B cell (primary cell): Measurements from ENCODE around the gene CXCL12. TPM values are rescaled to one million over a fixed set of nuclear protein-coding genes. Genes with fewer than 3 reads are reported as not detected.

Source experiments
- ATAC-seq: fragments of 200-7000 bp; cut with Tn5 transposase; one replicate; pipeline ENCODE4 v1.10.0; 2021; ENCODE audit warnings: low read depth, mild to moderate bottlenecking, moderate number of reproducible peaks, moderate library complexity
- CTCF ChIA-PET: fragments of 350-600 bp; sonication (Branson Sonifier 250); formaldehyde crosslinking; loops from one replicate; lab custom pipeline; 2021; ENCODE audit warnings: antibody characterized with exemption, inconsistent platforms; lab: Charles Lee
- POLR2A ChIA-PET: fragments of 350-600 bp; sonication (Branson Sonifier 250); formaldehyde crosslinking; loops from one replicate; lab custom pipeline; 2021; ENCODE audit warnings: antibody characterized with exemption; lab: Charles Lee
- DNase-seq: peaks from one replicate; pipeline ENCODE4 v3.0.0; 2013
- H2AFZ ChIP-seq: 2 replicates; pipeline ENCODE4 v1.6.1; 2012; ENCODE audit warnings: mild to moderate bottlenecking, low read depth, low read length; ENCODE audit not compliant: insufficient read depth, poor library complexity, severe bottlenecking
- H3K27ac ChIP-seq, 2 donors: 1 replicate in 1 of 2; 2 replicates in 1 of 2; pipeline ENCODE4 v1.5.1; 2012 to 2013; ENCODE audit warnings: low read length in 2 of 2, mild to moderate bottlenecking in 2 of 2, moderate library complexity in 1 of 2
- H3K27me3 ChIP-seq, 4 experiments: fragments of 200-600 bp in 1 of 4; sonication (generic) in 1 of 4; replicated peaks in 1 of 4; 1 replicate in 2 of 4; 2 replicates in 2 of 4; pipeline versions ENCODE4 v1.6.1 to v1.7.0; 2013 to 2016; ENCODE audit warnings: low read length in 3 of 4, mild to moderate bottlenecking in 2 of 4, mixed read lengths in 1 of 4, moderate library complexity in 1 of 4; ENCODE audit not compliant: insufficient read depth in 4 of 4, control insufficient read depth in 3 of 4; ENCODE audit errors: control extremely low read depth in 1 of 4
- H3K36me3 ChIP-seq, 2 experiments: replicated peaks in 1 of 2; 1 replicate in 1 of 2; 2 replicates in 1 of 2; pipeline versions ENCODE4 v1.6.1 to v1.7.1; 2013; ENCODE audit warnings: low read length in 1 of 2; ENCODE audit not compliant: insufficient read depth in 2 of 2, control insufficient read depth in 1 of 2; ENCODE audit errors: control extremely low read depth in 1 of 2, extremely low read depth in 1 of 2
- H3K4me1 ChIP-seq, 2 donors: fragments of 200-600 bp in 1 of 2; sonication (generic) in 1 of 2; 1 replicate in 1 of 2; 2 replicates in 1 of 2; pipeline versions ENCODE4 v1.5.1 to v1.6.1; 2013 to 2017; ENCODE audit warnings: low read length in 2 of 2; ENCODE audit not compliant: control insufficient read depth in 2 of 2, insufficient read depth in 2 of 2
- H3K4me2 ChIP-seq: replicated peaks from 2 replicates; pipeline ENCODE3; 2012; ENCODE audit warnings: mild to moderate bottlenecking, low read depth, low read length; ENCODE audit not compliant: poor library complexity, severe bottlenecking
- H3K4me3 ChIP-seq, 5 experiments: fragments of 200-600 bp in 1 of 5; sonication (generic) in 1 of 5; 1 replicate in 3 of 5; 2 replicates in 2 of 5; pipeline versions ENCODE4 v1.5.1 to v1.7.0; 2011 to 2016; ENCODE audit warnings: low read length in 4 of 5, mild to moderate bottlenecking in 4 of 5, low read depth in 2 of 5, control low read depth in 1 of 5, moderate library complexity in 1 of 5; ENCODE audit not compliant: insufficient read depth in 1 of 5; ENCODE audit errors: control extremely low read depth in 1 of 5, extremely low read depth in 1 of 5
- H3K79me2 ChIP-seq: fragments of 200-600 bp; sonication (generic); one replicate; pipeline ENCODE4 v1.6.0; 2016; ENCODE audit warnings: low read length; ENCODE audit not compliant: control insufficient read depth, insufficient read depth
- H3K9ac ChIP-seq: fragments of 200-600 bp; sonication (generic); 2 replicates; pipeline ENCODE4 v1.6.1; 2017; ENCODE audit warnings: mild to moderate bottlenecking, low read length, moderate library complexity
- H3K9me3 ChIP-seq, 3 donors: one replicate each; pipeline versions ENCODE4 v1.6.1 to v1.7.1; 2013; ENCODE audit warnings: low read length in 2 of 3; ENCODE audit not compliant: control insufficient read depth in 2 of 3, insufficient read depth in 1 of 3; ENCODE audit errors: control extremely low read depth in 1 of 3
- H4K20me1 ChIP-seq: 2 replicates; pipeline ENCODE4 v1.6.0; 2012; ENCODE audit warnings: mild to moderate bottlenecking, low read length; ENCODE audit not compliant: insufficient read depth, control insufficient read depth, poor library complexity, severe bottlenecking
- H3K27ac Mint-ChIP-seq: one replicate; pipeline ENCODE4 v1.8.0; 2021; ENCODE audit warnings: mixed read lengths
- H3K27me3 Mint-ChIP-seq: one replicate; pipeline ENCODE4 v1.8.0; 2021; ENCODE audit warnings: mixed read lengths
- H3K4me1 Mint-ChIP-seq: one replicate; pipeline ENCODE4 v1.8.0; 2021; ENCODE audit warnings: mixed read lengths
- H3K4me3 Mint-ChIP-seq: one replicate; pipeline ENCODE4 v1.8.0; 2021; ENCODE audit warnings: mixed read lengths
- H3K9me3 Mint-ChIP-seq: one replicate; pipeline ENCODE4 v1.8.0; 2022; ENCODE audit warnings: mixed read lengths; ENCODE audit not compliant: insufficient read depth
- CTCF ChIP-seq: fragments of 200-600 bp; IDR thresholded peaks from one replicate; pipeline ENCODE4 v1.8.0; 2022; ENCODE audit warnings: antibody characterized with exemption, mild to moderate bottlenecking
- EZH2 ChIP-seq: IDR thresholded peaks from 2 replicates; pipeline ENCODE4 v1.6.1; 2012; ENCODE audit warnings: borderline replicate concordance, low read depth, mild to moderate bottlenecking, moderate library complexity, low read length; ENCODE audit not compliant: insufficient read depth, poor library complexity, severe bottlenecking
- WGBS: methylation state at CpG from one replicate; pipeline ENCODE4 v1.1.5; 2013; ENCODE audit warnings: missing lambda C conversion rate; ENCODE audit not compliant: insufficient coverage; 5-methylcytosine and 5-hydroxymethylcytosine counted together
- intact Hi-C: fragments of 100-400 bp; cut with micrococcal nuclease; formaldehyde crosslinking; loops from one replicate; pipeline ENCODE4 v1.10.0; 2022
- polyA plus RNA-seq: library from polyadenylated mRNA; depleted of rRNA; stranded (reverse); fragments of >200 nt; gene quantifications from 2 replicates; pipeline ENCODE4 v1.2.3, GENCODE V29; 2012
- total RNA-seq, 2 donors: library from RNA; stranded (reverse); fragments of 120-200 nt in 1 of 2; gene quantifications; 1 replicate in 1 of 2; 2 replicates in 1 of 2; pipeline versions ENCODE4 v1.2.3 to v1.2.4, GENCODE V29; 2013 to 2022

The CXCL12 gene
- total and polyA plus RNA-seq, 2 donors (not counting 1 experiment from before 2014, with no cell fraction given), result not detected

GRCh38 chr10:44389556-44389955, 4.7 kb upstream of the CXCL12 start:
- intact Hi-C loops, result loop anchor here (10.0 kb wide), 1 partner anchor 715 kb away; no protein-coding TSS in a partner anchor
- WGBS, result no CpG with 5 or more reads among the region's 2 CpGs
- ChIA-PET POLR2A (no interaction called here), CTCF (no interaction called here)
- Histone ChIP-seq H3K4me1 (no peaks in the 10 kb centered on the region), H3K9ac (no peak overlapping the region), H3K79me2 (no peaks in the 10 kb centered on the region), H3K9me3 (peaks cover 0 to 4% (median 0%) of the 10 kb centered on the region in 3 donors), H3K27ac (no peak overlapping the region), H4K20me1 (no peaks in the 10 kb centered on the region), H3K36me3 (no peaks in the 10 kb centered on the region), H3K4me2 (no peak overlapping the region), H3K27me3 (peaks cover 0 to 28% (median 8%) of the 10 kb centered on the region in 4 experiments), H3K4me3 (no peak overlapping the region), H2AFZ (no peak overlapping the region)
- peaks cover 32% of the 10 kb centered on the region for H3K27me3 Mint-ChIP-seq
- no peak for TF ChIP-seq EZH2
- no peak for TF ChIP-seq CTCF
- peaks cover 2% of the 10 kb centered on the region for H3K4me1 Mint-ChIP-seq
- no peak overlapping the region for H3K4me3 Mint-ChIP-seq
- H3K9me3 Mint-ChIP-seq, result no peaks in the 10 kb centered on the region
- no peak overlapping the region for H3K27ac Mint-ChIP-seq
- ATAC-seq (no peak), DNase-seq (no peak)

- H3K27ac ChIP-seq, result no peak overlapping the region
- intact Hi-C loops, result loop anchor here (10.0 kb wide), 1 partner anchor 714 kb away; no protein-coding TSS in a partner anchor
- no peaks in the 10 kb centered on the region for H4K20me1 ChIP-seq
- H3K36me3 ChIP-seq, result no peaks in the 10 kb centered on the region
- Mint-ChIP-seq H3K4me1 (peaks cover 2% of the 10 kb centered on the region), H3K9me3 (no peaks in the 10 kb centered on the region), H3K27ac (no peak overlapping the region), H3K4me3 (no peak overlapping the region), H3K27me3 (peaks cover 32% of the 10 kb centered on the region)
- peaks cover 0 to 28% (median 8%) of the 10 kb centered on the region in 4 experiments for H3K27me3 ChIP-seq
- H3K9me3 ChIP-seq, result peaks cover 0 to 7% (median 0%) of the 10 kb centered on the region in 3 donors
- no peak overlapping the region for H3K9ac ChIP-seq
- H2AFZ ChIP-seq, result no peak overlapping the region
- POLR2A ChIA-PET, result no interaction called here
- no peaks in the 10 kb centered on the region for H3K79me2 ChIP-seq
- ATAC-seq (no peak), DNase-seq (no peak)
- no peak overlapping the region for H3K4me2 ChIP-seq
- H3K4me1 ChIP-seq, result no peaks in the 10 kb centered on the region
- H3K4me3 ChIP-seq, result no peak overlapping the region
- TF ChIP-seq EZH2 (no peak), CTCF (no peak)
- CTCF ChIA-PET, result no interaction called here
- 88% methylated on average over 3 of the region's 4 CpGs for WGBS
These were observed 4.3 kb upstream of the CXCL12 start for GRCh38 chr10:44389150-44389549.
